Ishikawa (cell line): ENCODE data around the gene GRIK4.

ENCODE experiments used
- CEBPB ChIP-seq: IDR thresholded peaks from 2 replicates; pipeline ENCODE4 v1.6.1; 2012
- CREB1 ChIP-seq: IDR thresholded peaks from 2 replicates; pipeline ENCODE4 v1.6.1; 2012; ENCODE audit warnings: low read depth
- EGR1 ChIP-seq: IDR thresholded peaks from 2 replicates; pipeline ENCODE4 v1.6.1; 2012
- EP300 ChIP-seq: IDR thresholded peaks from 2 replicates; pipeline ENCODE4 v1.6.1; 2012; ENCODE audit warnings: borderline replicate concordance
- FOXM1 ChIP-seq: IDR thresholded peaks from 2 replicates; pipeline ENCODE4 v1.6.1; 2012; ENCODE audit warnings: low read depth, borderline replicate concordance
- NFIC ChIP-seq: IDR thresholded peaks from 2 replicates; pipeline ENCODE4 v1.6.1; 2012
- RAD21 ChIP-seq: IDR thresholded peaks from 2 replicates; pipeline ENCODE4 v1.6.1; 2012; ENCODE audit warnings: low read depth
- TAF1 ChIP-seq: IDR thresholded peaks from 2 replicates; pipeline ENCODE4 v1.6.1; 2012; ENCODE audit warnings: low read depth, mild to moderate bottlenecking
- TCF12 ChIP-seq: IDR thresholded peaks from 2 replicates; pipeline ENCODE4 v1.6.1; 2012; ENCODE audit warnings: low read depth
- TEAD4 ChIP-seq: IDR thresholded peaks from 2 replicates; pipeline ENCODE4 v1.6.1; 2012
- YY1 ChIP-seq: IDR thresholded peaks from 2 replicates; pipeline ENCODE4 v1.6.1; 2012; ENCODE audit warnings: low read depth
- ZBTB7A ChIP-seq: IDR thresholded peaks from 2 replicates; pipeline ENCODE4 v1.6.1; 2012; ENCODE audit warnings: low read depth
- TF ChIP-seq, protein P1 (sequence below): IDR thresholded peaks from 2 replicates; pipeline ENCODE4 v1.6.1; 2012; ENCODE audit warnings: low read depth, mild to moderate bottlenecking
- TF ChIP-seq, protein P2 (sequence below): IDR thresholded peaks from 2 replicates; pipeline ENCODE4 v1.6.1; 2012
- TF ChIP-seq, protein P3 (sequence below): IDR thresholded peaks from 2 replicates; pipeline ENCODE4 v1.6.1; 2012

The GRIK4 gene

DNA sequence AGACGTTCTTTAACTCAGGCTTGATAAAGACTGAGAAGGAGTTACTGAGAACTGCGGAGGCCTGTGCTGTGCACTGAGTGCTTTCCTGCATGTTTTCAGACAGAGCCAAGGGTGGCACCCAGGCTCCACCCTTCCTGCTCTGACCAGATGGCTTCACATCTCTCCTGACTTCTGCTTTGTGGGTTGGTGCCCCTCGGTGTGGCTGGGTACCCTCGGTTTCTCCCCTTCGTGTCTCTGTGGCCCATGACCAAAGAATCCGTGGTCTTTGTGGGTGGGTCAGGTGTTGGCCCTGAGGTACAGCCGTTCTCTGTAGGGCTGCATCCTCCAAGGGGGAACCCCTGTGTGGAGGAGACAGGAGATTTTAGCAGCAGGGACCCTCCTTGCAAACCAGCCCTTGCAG is 34.3 kb downstream of the GRIK4 start:
- TF ChIP-seq RAD21 = no peak

DNA sequence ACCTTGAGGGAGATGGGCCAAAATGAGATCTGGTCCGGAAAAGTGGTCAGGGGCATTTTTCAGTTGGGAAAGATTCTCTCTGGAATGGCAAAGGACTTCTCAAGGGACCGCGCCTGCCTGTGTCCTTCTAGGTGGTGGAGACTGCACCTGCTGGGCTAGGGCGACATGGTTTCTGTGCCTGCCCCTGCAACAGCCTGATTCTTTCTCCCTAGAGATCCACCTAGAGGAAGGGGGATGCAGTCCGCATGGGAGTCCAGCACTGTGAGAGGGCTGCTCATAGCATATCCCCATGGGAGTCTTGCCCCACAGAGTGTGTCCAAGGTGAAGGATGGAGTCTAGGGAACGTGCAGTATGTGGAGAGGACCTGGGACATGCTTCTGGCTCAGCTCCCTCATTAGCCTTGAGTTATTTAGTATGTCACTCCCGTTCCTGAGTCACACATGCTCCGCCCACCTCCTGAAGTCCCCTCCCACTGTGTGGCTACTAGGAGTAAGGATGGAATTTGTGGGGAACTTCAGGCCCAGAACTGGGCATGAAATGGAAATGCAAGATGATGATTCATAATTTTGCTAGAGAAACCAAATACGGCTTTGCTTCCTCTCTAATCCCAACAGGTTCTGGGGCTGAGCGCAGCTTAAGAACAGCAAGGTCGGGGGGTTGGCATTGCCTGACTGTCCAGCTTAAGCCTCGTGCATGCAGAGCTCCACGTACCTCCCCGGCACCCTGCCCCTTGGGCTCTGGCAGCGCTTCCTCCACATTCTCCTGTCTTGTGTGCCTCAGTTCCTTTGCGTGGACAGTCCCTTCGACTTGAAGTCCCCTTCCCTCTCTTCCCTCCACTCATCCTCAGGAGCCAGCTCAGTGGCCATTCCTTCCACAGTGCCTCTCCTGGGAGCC is 35.0 kb downstream of the GRIK4 start:
- TF ChIP-seq EGR1 = no peak
- TF ChIP-seq TAF1 = no peak
- no peak for TF ChIP-seq YY1
- no peak for TF ChIP-seq TEAD4
- no peak for TF ChIP-seq ZBTB7A

DNA sequence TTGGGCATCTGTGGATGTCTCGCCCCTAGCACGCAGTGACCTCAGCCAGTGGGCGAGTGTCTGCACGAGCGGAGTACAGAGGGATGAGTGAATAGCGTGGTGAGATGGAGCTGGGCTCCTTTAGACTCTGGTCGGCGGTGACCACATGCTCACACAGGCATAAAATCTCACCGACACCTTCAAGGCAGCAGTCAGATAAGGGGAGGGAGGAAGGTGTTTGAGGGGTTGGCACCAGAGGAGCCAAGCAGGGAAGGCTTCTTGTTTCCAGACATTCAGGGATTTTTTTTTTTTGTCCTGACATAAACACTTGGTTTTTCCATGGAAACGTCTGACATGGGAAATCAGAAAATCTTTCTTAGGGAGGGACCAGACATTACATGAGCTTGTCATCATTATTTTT is 35.8 kb downstream of the GRIK4 start:
- TF ChIP-seq YY1 = no peak
- no peak for TF ChIP-seq RAD21
- TF ChIP-seq TAF1 = no peak
- TF ChIP-seq EGR1 = no peak
- no peak for TF ChIP-seq CEBPB
- TF ChIP-seq FOXM1 = no peak
- no peak for TF ChIP-seq CREB1
- no peak for TF ChIP-seq TEAD4
- no peak for TF ChIP-seq EP300
- TF ChIP-seq NFIC = no peak
- TF ChIP-seq, protein P1, sequence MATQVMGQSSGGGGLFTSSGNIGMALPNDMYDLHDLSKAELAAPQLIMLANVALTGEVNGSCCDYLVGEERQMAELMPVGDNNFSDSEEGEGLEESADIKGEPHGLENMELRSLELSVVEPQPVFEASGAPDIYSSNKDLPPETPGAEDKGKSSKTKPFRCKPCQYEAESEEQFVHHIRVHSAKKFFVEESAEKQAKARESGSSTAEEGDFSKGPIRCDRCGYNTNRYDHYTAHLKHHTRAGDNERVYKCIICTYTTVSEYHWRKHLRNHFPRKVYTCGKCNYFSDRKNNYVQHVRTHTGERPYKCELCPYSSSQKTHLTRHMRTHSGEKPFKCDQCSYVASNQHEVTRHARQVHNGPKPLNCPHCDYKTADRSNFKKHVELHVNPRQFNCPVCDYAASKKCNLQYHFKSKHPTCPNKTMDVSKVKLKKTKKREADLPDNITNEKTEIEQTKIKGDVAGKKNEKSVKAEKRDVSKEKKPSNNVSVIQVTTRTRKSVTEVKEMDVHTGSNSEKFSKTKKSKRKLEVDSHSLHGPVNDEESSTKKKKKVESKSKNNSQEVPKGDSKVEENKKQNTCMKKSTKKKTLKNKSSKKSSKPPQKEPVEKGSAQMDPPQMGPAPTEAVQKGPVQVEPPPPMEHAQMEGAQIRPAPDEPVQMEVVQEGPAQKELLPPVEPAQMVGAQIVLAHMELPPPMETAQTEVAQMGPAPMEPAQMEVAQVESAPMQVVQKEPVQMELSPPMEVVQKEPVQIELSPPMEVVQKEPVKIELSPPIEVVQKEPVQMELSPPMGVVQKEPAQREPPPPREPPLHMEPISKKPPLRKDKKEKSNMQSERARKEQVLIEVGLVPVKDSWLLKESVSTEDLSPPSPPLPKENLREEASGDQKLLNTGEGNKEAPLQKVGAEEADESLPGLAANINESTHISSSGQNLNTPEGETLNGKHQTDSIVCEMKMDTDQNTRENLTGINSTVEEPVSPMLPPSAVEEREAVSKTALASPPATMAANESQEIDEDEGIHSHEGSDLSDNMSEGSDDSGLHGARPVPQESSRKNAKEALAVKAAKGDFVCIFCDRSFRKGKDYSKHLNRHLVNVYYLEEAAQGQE = no peak
- no peak for TF ChIP-seq ZBTB7A
- TF ChIP-seq, protein P2, sequence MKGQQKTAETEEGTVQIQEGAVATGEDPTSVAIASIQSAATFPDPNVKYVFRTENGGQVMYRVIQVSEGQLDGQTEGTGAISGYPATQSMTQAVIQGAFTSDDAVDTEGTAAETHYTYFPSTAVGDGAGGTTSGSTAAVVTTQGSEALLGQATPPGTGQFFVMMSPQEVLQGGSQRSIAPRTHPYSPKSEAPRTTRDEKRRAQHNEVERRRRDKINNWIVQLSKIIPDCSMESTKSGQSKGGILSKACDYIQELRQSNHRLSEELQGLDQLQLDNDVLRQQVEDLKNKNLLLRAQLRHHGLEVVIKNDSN = no peak
- TF ChIP-seq, protein P3, sequence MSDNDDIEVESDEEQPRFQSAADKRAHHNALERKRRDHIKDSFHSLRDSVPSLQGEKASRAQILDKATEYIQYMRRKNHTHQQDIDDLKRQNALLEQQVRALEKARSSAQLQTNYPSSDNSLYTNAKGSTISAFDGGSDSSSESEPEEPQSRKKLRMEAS = no peak
- TF ChIP-seq TCF12 = no peak

DNA sequence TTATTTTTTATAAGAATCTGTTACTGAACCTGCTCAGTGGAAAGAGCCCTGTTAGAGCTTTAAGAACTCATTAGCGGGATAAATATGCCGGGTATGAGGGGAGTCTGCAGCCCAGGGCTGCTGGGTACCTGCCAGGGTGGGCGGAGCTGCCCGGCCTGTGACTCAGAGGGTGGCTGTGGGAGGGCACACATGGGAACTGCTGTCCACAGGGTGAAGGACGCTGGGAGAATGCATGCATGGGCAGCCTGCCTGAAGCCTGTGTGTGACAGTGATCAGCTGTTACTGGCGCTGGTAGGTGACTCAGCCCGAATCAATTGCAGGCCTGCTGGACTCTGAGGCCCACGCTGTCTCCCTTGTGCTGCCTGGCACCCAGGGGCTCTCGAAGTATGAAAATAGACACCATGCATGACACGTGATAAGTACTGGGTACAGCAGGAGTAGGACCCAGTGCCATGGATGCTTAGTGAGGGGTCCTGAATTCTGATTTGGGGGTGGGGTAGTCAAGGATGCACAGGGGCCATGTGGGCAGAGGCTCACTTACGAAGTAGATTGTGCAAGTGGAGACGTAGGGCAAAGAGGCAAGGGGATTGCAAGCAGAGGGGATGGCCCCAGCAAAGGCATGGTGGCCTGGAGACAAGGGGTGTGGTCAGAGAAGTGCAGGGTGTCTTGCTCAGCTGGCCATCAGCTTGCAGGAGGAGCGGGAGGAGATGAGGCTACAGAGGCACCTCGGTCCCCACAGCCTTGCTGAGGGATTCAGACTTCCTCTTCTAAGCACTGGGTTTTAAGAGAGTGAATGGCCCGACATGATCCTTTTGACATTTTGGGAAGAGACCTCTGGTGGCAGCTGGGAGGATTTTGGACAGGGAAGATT is 36.5 kb downstream of the GRIK4 start:
- TF ChIP-seq TCF12 = peak; percentile 74; the same call in 1 of the 2 replicates
- TF ChIP-seq, protein P3 = peak; percentile 83
- TF ChIP-seq, protein P2 = peak; percentile 55; the same call in 1 of the 2 replicates
- peak; percentile 76 for TF ChIP-seq TEAD4
- no peak for TF ChIP-seq EGR1
- peak; percentile 83 for TF ChIP-seq NFIC
- no peak for TF ChIP-seq RAD21
- no peak for TF ChIP-seq FOXM1
- no peak for TF ChIP-seq CEBPB
- TF ChIP-seq CREB1 = no peak
- TF ChIP-seq TAF1 = no peak
- TF ChIP-seq, protein P1 = no peak
- TF ChIP-seq YY1 = 0 out of 2 replicates have a peak, but pooled peaks have one; percentile 19
- TF ChIP-seq ZBTB7A = no peak
- TF ChIP-seq EP300 = peak; percentile 61; the same call in 1 of the 2 replicates

DNA sequence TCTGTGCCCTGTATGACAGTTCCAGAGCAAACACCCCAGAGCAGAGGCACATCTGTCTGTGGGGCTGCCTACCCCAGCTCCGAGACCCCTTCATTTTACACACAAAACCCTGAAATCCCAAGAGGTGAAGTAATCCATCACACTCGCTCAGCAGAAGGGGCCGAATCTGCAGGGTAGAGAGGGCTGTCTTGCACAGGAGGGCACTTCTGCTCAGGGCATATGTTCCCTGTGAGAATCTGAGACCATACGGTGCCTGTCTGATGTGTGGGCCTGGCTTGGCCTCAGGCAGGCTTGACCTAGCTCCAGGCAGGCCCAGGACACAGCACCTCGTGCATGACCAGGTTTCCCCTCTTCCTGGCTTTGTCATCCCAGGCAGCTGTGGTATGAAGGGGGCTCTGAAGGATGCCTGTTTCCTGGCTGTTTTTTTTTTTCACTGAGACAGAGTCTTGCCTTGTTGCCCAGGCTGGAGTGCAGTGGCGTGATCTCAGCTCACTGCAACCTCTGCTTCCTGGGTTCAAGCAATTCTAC is 37.2 kb downstream of the GRIK4 start:
- TF ChIP-seq RAD21 (no peak), EGR1 (no peak), TCF12 (no peak), CEBPB (no peak), EP300 (no peak)
